ENCODE results near the gene IMPG1.

- TF ChIP-seq CTCF (IDR thresholded peaks at IDR 0.05) (no peak), POLR2A (IDR thresholded peaks at IDR 0.05) (no peak)
These were observed 131.9 kb downstream of the IMPG1 start for GRCh38 chr6:75940564-75940963.
